Measurements from ENCODE around the gene PHC2. TPM values are rescaled to one million over a fixed set of nuclear protein-coding genes. Genes with fewer than 3 reads are reported as not detected.

PHC2 gene, protein sequence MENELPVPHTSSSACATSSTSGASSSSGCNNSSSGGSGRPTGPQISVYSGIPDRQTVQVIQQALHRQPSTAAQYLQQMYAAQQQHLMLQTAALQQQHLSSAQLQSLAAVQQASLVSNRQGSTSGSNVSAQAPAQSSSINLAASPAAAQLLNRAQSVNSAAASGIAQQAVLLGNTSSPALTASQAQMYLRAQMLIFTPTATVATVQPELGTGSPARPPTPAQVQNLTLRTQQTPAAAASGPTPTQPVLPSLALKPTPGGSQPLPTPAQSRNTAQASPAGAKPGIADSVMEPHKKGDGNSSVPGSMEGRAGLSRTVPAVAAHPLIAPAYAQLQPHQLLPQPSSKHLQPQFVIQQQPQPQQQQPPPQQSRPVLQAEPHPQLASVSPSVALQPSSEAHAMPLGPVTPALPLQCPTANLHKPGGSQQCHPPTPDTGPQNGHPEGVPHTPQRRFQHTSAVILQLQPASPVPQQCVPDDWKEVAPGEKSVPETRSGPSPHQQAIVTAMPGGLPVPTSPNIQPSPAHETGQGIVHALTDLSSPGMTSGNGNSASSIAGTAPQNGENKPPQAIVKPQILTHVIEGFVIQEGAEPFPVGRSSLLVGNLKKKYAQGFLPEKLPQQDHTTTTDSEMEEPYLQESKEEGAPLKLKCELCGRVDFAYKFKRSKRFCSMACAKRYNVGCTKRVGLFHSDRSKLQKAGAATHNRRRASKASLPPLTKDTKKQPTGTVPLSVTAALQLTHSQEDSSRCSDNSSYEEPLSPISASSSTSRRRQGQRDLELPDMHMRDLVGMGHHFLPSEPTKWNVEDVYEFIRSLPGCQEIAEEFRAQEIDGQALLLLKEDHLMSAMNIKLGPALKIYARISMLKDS
- 287 TPM for total RNA-seq (ENCODE audit: unreplicated experiment)
- long read RNA-seq, partial matches to known transcripts: 5 of 16 reads
- long read RNA-seq, other reads (novel, unspliced or antisense): 11 of 16 reads

DNA sequence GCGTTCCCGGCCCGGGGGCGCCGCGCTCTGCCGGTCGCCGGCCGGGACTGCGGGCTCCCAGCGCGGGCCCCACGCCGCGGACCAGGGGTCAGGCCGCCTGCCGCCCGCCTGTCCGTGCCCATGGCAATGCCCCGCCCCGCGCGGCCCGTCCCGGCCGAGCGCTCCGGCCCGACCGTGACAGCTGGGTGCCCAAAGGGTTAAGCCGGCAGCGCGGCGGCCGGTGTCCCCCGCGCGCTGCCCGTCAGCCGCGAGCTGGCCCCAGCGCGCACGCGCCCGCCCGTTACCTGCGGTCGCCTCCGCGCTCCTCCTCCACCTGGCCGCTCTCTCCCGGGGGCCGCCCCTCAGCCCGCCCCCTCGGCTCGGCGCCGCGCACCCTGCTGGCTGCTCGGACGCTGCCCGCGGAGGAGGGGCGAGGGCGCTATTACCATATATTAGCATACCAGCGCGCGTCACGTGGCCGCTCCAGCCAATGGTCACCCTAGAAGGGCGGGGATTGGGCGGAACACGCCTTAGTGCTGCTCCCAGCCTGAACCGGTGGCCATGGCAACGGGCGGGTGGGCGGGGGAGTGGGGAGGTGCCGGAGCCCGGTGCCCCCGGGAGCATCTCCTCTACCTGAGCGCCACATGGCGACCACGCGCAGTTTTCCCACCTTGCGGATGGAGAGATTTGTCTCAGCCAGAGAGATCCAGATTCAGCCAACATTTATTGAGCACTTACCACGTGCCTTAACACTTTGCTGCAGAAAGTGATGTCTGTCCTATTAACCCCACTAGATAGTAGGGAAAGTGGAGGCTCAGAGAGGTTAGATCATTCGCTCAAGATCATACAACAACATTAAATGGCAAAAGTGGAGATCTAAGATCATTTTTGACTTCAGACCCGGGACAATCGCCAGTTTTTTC lies at the start of gene PHC2:
Gene PHC2 (minus strand): TSS at position 404 of the 902 bp plus-strand sequence. CDS start 55,556 bp downstream, outside the sequence.
- Mint-ChIP-seq H3K27ac (ENCODE audit: unreplicated experiment) (no peak within 1 kb of the TSS), H3K4me1 (ENCODE audit: low read depth, unreplicated experiment) (peaks cover 20% of the 10 kb centered on the region), H3K9me3 (ENCODE audit: unreplicated experiment) (peaks cover 3% of the 10 kb centered on the region), H3K4me3 (ENCODE audit: unreplicated experiment) (peak within 1 kb of the TSS; percentile 79), H3K27me3 (ENCODE audit: unreplicated experiment) (peaks cover 2% of the 10 kb centered on the region), H3K36me3 (ENCODE audit: unreplicated experiment) (no peaks in the 10 kb centered on the region)
- TF ChIP-seq, protein P1, sequence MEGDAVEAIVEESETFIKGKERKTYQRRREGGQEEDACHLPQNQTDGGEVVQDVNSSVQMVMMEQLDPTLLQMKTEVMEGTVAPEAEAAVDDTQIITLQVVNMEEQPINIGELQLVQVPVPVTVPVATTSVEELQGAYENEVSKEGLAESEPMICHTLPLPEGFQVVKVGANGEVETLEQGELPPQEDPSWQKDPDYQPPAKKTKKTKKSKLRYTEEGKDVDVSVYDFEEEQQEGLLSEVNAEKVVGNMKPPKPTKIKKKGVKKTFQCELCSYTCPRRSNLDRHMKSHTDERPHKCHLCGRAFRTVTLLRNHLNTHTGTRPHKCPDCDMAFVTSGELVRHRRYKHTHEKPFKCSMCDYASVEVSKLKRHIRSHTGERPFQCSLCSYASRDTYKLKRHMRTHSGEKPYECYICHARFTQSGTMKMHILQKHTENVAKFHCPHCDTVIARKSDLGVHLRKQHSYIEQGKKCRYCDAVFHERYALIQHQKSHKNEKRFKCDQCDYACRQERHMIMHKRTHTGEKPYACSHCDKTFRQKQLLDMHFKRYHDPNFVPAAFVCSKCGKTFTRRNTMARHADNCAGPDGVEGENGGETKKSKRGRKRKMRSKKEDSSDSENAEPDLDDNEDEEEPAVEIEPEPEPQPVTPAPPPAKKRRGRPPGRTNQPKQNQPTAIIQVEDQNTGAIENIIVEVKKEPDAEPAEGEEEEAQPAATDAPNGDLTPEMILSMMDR (IDR thresholded peaks at IDR 0.05; ENCODE audit: partially characterized antibody, unreplicated experiment): peak; percentile 7
- peak; percentile 97 for DNase-seq

DNA sequence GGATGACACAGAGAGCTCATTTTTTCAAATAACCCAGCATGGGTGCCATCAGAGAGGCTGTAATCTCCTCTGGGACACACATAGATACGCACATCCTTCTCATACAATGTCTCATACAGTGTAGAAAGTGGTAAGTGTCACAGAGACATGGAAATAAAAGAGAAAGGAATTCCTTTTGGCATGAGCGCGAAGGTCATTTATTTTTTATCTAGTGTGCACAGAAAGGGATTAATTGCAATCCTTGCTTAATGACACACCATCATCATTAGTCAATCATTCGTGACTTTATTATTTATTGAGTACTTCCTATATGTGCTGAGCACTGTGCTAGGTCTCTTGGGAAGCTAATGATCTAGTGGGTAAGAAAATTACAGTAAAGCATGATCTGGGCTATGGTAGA lies 46.6 kb upstream of the PHC2 start:
- H3K36me3 Mint-ChIP-seq (ENCODE audit: unreplicated experiment): peaks cover 10% of the 10 kb centered on the region
- peaks cover 4% of the 10 kb centered on the region for H3K9me3 Mint-ChIP-seq (ENCODE audit: unreplicated experiment)
- no peak for DNase-seq
- peaks cover 3% of the 10 kb centered on the region for H3K4me1 Mint-ChIP-seq (ENCODE audit: low read depth, unreplicated experiment)
- peaks cover 8% of the 10 kb centered on the region for H3K27me3 Mint-ChIP-seq (ENCODE audit: unreplicated experiment)
- TF ChIP-seq, protein P1 (IDR thresholded peaks at IDR 0.05; ENCODE audit: partially characterized antibody, unreplicated experiment): no peak
- no peak overlapping the region for H3K27ac Mint-ChIP-seq (ENCODE audit: unreplicated experiment)
- H3K4me3 Mint-ChIP-seq (ENCODE audit: unreplicated experiment): no peak overlapping the region

DNA sequence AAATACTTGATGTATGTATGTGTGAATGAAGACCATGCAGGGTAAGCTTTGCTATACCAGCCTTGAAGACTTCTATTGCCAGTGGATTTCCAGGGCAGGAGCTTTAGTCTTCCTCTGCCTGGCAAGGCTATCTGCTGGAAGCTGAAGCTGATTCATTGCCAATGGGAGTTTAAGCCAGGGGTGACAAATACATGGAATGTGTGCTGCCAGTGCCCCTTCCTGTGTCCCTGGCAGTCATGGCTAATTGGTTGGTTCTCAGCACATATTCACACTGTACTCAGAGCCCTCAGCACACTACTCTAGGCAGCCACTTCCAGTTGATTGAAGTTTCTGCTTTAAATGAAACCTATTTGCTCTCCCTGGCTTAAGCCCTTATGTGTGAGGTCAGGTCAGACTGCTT lies 43.0 kb upstream of the PHC2 start:
- Mint-ChIP-seq H3K36me3 (ENCODE audit: unreplicated experiment) (peaks cover 10% of the 10 kb centered on the region), H3K4me3 (ENCODE audit: unreplicated experiment) (peak overlapping the region; percentile 88), H3K9me3 (ENCODE audit: unreplicated experiment) (peaks cover 6% of the 10 kb centered on the region), H3K27me3 (ENCODE audit: unreplicated experiment) (peaks cover 8% of the 10 kb centered on the region), H3K27ac (ENCODE audit: unreplicated experiment) (no peak overlapping the region), H3K4me1 (ENCODE audit: low read depth, unreplicated experiment) (peaks cover 18% of the 10 kb centered on the region)
- TF ChIP-seq, protein P1 (IDR thresholded peaks at IDR 0.05; ENCODE audit: partially characterized antibody, unreplicated experiment): no peak
- no peak for DNase-seq

DNA sequence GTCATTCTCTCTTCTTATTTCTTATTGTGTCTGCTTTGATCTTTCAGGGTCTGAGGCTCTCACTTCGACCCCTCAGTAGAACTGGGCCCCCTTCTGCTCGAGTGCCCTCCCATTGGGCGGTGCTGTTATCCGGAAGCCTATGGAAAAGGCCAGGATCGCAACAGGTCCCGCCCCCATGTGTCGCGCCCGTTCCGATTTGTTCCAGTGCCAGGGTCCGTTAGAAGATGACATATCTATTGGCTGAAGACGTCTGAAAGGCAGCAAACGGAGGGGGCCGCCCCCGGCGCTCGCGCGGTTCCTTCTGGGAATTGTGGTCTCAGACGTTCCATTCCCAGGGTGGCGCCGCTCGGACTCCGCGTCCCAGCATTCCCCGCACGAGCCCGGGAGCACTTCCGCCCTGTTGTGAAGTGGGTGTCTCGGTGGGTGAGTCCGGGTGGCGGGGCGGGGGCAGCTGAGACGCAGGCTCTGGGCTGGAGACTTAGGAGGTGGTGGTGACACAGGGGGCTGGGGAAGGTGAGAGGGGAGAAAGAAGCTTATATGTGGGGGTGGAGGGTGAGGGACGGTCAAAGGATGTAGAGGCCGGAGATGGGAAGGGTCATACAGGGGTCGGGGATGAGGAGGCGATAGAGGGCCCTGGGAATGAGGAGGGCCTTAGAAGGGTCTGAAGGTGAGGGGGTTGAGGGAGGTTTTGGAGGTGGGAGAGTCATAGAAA lies 41.5 kb upstream of the PHC2 start, which contains the start of gene ZSCAN20:
Gene ZSCAN20 (plus strand): TSS at position 377 of the 712 bp plus-strand sequence. CDS start 6,644 bp downstream, outside the sequence.
- Mint-ChIP-seq H3K27me3 (ENCODE audit: unreplicated experiment) (no peaks in the 10 kb centered on the region), H3K4me3 (ENCODE audit: unreplicated experiment) (peak within 1 kb of the TSS; percentile 88), H3K4me1 (ENCODE audit: low read depth, unreplicated experiment) (peaks cover 21% of the 10 kb centered on the region), H3K9me3 (ENCODE audit: unreplicated experiment) (peaks cover 6% of the 10 kb centered on the region), H3K27ac (ENCODE audit: unreplicated experiment) (peak within 1 kb of the TSS; percentile 86), H3K36me3 (ENCODE audit: unreplicated experiment) (no peaks in the 10 kb centered on the region)
- DNase-seq: peak; percentile 98
- TF ChIP-seq, protein P1 (IDR thresholded peaks at IDR 0.05; ENCODE audit: partially characterized antibody, unreplicated experiment): no peak

Measured in glutamatergic neuron (in vitro differentiated cells).